HepG2 (cell line): ENCODE results near the gene PLEKHG4. TPM values are rescaled to one million over a fixed set of nuclear protein-coding genes. Genes with fewer than 3 reads are reported as not detected.

Experiments
- ERF ChIP-seq: IDR thresholded peaks from 2 replicates; pipeline ENCODE4 v1.6.1; 2018; ENCODE audit warnings: missing biosample characterization, missing genetic modification reagents
- FOXC1 ChIP-seq: sonication (generic); formaldehyde crosslinking; IDR thresholded peaks from 2 replicates; pipeline ENCODE4 v1.8.0; 2022; ENCODE audit warnings: mild to moderate bottlenecking, missing genetic modification reagents, borderline replicate concordance
- HOXA3 ChIP-seq: sonication (generic); formaldehyde crosslinking; IDR thresholded peaks from 2 replicates; pipeline ENCODE4 v1.5.0; 2020; ENCODE audit warnings: missing genetic modification reagents
- POGZ ChIP-seq: sonication (generic); formaldehyde crosslinking; IDR thresholded peaks from 2 replicates; pipeline ENCODE4 v1.4.0; 2020; ENCODE audit warnings: mild to moderate bottlenecking, missing genetic modification reagents
- ZFX ChIP-seq: sonication (generic); formaldehyde crosslinking; IDR thresholded peaks from 2 replicates; pipeline ENCODE4 v1.4.0; 2020; ENCODE audit warnings: mild to moderate bottlenecking, low read depth, missing genetic modification reagents, moderate library complexity
- ZMAT3 ChIP-seq: sonication (generic); formaldehyde crosslinking; conservative IDR thresholded peaks from 2 replicates; pipeline ENCODE4 v1.7.0; 2021; ENCODE audit warnings: missing genetic modification reagents
- ZMYM4 ChIP-seq: sonication (generic); formaldehyde crosslinking; IDR thresholded peaks from 2 replicates; pipeline ENCODE4 v1.8.1; 2023; ENCODE audit warnings: mild to moderate bottlenecking, missing genetic modification reagents
- ZNF331 ChIP-seq: sonication (generic); formaldehyde crosslinking; IDR thresholded peaks from 2 replicates; pipeline ENCODE4 v1.4.0; 2020; ENCODE audit warnings: missing genetic modification reagents
- ZNF367 ChIP-seq: sonication (generic); formaldehyde crosslinking; IDR thresholded peaks from 2 replicates; pipeline ENCODE4 v1.4.0; 2020; ENCODE audit warnings: missing genetic modification reagents, borderline replicate concordance
- ZNF563 ChIP-seq: sonication (generic); formaldehyde crosslinking; IDR thresholded peaks from 2 replicates; pipeline ENCODE4 v1.8.0; 2022; ENCODE audit warnings: mild to moderate bottlenecking, moderate library complexity, missing genetic modification reagents
- ZNF850 ChIP-seq: sonication (generic); formaldehyde crosslinking; conservative IDR thresholded peaks from 2 replicates; pipeline ENCODE4 v1.9.0; 2021; ENCODE audit warnings: mild to moderate bottlenecking, missing genetic modification reagents
- polyA plus RNA-seq, 8 experiments: library from polyadenylated mRNA; depleted of rRNA in 3 of 8; stranded (reverse) in 7 of 8; unstranded in 1 of 8; fragments of >200 nt; fragmentation: Illumina TruSeq in 4 of 8; extraction: Trizol in 4 of 8; gene quantifications; 2 replicates each; pipeline versions ENCODE4 v1.2.1 to v1.2.3, GENCODE V29; 2011 to 2016; ENCODE audit warnings: low read depth in 4 of 8, missing spikeins in 1 of 8, mixed read lengths in 1 of 8; ENCODE audit not compliant: insufficient read depth in 1 of 8
- total RNA-seq, 5 experiments: library from RNA; depleted of rRNA; stranded (reverse); fragments of >200 nt; fragmentation: Illumina TruSeq; extraction: Trizol; gene quantifications; 2 replicates each; pipeline ENCODE4 v1.2.3, GENCODE V29; 2016; ENCODE audit warnings: low read depth in 1 of 5
- TF ChIP-seq, protein P1 (sequence below): sonication (generic); formaldehyde crosslinking; IDR thresholded peaks from 2 replicates; pipeline ENCODE4 v1.4.0; 2020; ENCODE audit warnings: missing genetic modification reagents
- TF ChIP-seq, protein P2 (sequence below): sonication (generic); formaldehyde crosslinking; IDR thresholded peaks from 2 replicates; pipeline ENCODE4 v1.4.0; 2020; ENCODE audit warnings: missing genetic modification reagents, borderline replicate concordance
- TF ChIP-seq, protein P3 (sequence below): sonication (generic); formaldehyde crosslinking; IDR thresholded peaks from 2 replicates; pipeline ENCODE4 v1.4.0; 2020; ENCODE audit warnings: missing genetic modification reagents, borderline replicate concordance
- TF ChIP-seq, protein P4 (sequence below): sonication (generic); formaldehyde crosslinking; IDR thresholded peaks from 2 replicates; pipeline ENCODE4 v1.5.0; 2020; ENCODE audit warnings: mild to moderate bottlenecking, missing genetic modification reagents, moderate library complexity

The PLEKHG4 gene
- total and polyA plus RNA-seq, 2 of the 13 experiments (the other 11 are each of a cell fraction or from before 2014, with no cell fraction given) = 7.1 to 13.6 TPM

DNA sequence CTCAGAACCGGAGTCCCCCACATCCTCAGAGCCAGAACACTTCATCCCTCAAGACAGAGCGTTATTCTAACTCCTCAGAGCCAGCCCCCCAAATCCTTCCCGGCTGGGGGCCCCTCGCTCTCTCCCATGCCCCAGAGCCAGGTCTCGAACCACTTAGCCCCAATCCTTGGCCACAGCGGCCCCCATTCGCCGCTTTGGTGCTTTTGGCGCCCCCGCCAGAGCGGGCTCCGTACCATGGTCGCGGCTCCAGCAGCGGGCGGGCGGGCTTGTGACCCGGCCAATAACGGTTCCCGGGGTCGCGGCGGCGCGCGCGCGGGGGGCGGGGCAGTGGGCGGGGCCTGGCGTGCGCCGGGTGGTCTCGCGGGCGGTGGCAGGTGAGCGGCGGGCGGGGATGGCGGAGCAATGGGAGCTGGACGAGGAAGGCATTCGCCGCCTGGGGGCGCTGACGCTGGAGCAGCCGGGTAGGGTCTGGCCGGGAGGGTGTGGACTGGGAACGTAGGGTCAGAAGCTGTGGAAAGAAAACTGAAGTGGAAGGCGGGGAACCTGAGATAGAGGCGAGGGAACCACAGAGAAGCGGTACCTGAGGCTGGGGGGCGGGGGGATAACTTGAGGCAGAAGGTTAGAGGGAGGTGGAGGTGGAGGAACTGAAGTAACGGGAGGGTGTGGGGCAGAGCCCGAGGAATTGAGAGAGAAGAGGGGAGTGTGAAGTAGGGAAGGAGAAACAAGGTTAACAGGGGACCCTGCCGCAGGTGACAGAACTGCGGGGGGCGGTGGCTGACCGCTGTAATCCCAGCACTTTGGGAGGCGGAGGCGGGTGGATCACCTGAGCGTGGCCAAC is 47.4 kb downstream of the PLEKHG4 start, which contains the start of the genes KCTD19 and LRRC36 (continued):
- TF ChIP-seq, protein P1, sequence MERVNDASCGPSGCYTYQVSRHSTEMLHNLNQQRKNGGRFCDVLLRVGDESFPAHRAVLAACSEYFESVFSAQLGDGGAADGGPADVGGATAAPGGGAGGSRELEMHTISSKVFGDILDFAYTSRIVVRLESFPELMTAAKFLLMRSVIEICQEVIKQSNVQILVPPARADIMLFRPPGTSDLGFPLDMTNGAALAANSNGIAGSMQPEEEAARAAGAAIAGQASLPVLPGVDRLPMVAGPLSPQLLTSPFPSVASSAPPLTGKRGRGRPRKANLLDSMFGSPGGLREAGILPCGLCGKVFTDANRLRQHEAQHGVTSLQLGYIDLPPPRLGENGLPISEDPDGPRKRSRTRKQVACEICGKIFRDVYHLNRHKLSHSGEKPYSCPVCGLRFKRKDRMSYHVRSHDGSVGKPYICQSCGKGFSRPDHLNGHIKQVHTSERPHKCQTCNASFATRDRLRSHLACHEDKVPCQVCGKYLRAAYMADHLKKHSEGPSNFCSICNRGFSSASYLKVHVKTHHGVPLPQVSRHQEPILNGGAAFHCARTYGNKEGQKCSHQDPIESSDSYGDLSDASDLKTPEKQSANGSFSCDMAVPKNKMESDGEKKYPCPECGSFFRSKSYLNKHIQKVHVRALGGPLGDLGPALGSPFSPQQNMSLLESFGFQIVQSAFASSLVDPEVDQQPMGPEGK (CRISPR knock-in tag) = peak; percentile 85
- peak; percentile 30; the same call in 1 of the 2 replicates for TF ChIP-seq ZNF331
- TF ChIP-seq ZNF850 (CRISPR knock-in tag) = no peak
- peak; percentile 86 for TF ChIP-seq ZNF563 (CRISPR knock-in tag)
- 0 out of 2 replicates have a peak, but pooled peaks have one; percentile 40 for TF ChIP-seq ERF (CRISPR knock-in tag)
- TF ChIP-seq, protein P2, sequence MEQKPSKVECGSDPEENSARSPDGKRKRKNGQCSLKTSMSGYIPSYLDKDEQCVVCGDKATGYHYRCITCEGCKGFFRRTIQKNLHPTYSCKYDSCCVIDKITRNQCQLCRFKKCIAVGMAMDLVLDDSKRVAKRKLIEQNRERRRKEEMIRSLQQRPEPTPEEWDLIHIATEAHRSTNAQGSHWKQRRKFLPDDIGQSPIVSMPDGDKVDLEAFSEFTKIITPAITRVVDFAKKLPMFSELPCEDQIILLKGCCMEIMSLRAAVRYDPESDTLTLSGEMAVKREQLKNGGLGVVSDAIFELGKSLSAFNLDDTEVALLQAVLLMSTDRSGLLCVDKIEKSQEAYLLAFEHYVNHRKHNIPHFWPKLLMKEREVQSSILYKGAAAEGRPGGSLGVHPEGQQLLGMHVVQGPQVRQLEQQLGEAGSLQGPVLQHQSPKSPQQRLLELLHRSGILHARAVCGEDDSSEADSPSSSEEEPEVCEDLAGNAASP (CRISPR knock-in tag) = 0 out of 2 replicates have a peak, but pooled peaks have one; percentile 27
- 0 out of 2 replicates have a peak, but pooled peaks have one; percentile 67 for TF ChIP-seq POGZ (CRISPR knock-in tag)
- TF ChIP-seq ZNF367 (CRISPR knock-in tag) = 0 out of 2 replicates have a peak, but pooled peaks have one; percentile 37
- TF ChIP-seq, protein P3, sequence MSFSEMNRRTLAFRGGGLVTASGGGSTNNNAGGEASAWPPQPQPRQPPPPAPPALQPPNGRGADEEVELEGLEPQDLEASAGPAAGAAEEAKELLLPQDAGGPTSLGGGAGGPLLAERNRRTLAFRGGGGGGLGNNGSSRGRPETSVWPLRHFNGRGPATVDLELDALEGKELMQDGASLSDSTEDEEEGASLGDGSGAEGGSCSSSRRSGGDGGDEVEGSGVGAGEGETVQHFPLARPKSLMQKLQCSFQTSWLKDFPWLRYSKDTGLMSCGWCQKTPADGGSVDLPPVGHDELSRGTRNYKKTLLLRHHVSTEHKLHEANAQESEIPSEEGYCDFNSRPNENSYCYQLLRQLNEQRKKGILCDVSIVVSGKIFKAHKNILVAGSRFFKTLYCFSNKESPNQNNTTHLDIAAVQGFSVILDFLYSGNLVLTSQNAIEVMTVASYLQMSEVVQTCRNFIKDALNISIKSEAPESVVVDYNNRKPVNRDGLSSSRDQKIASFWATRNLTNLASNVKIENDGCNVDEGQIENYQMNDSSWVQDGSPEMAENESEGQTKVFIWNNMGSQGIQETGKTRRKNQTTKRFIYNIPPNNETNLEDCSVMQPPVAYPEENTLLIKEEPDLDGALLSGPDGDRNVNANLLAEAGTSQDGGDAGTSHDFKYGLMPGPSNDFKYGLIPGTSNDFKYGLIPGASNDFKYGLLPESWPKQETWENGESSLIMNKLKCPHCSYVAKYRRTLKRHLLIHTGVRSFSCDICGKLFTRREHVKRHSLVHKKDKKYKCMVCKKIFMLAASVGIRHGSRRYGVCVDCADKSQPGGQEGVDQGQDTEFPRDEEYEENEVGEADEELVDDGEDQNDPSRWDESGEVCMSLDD (CRISPR knock-in tag) = no peak
- 0 out of 2 replicates have a peak, but pooled peaks have one; percentile 53 for TF ChIP-seq FOXC1 (CRISPR knock-in tag)
- TF ChIP-seq, protein P4, sequence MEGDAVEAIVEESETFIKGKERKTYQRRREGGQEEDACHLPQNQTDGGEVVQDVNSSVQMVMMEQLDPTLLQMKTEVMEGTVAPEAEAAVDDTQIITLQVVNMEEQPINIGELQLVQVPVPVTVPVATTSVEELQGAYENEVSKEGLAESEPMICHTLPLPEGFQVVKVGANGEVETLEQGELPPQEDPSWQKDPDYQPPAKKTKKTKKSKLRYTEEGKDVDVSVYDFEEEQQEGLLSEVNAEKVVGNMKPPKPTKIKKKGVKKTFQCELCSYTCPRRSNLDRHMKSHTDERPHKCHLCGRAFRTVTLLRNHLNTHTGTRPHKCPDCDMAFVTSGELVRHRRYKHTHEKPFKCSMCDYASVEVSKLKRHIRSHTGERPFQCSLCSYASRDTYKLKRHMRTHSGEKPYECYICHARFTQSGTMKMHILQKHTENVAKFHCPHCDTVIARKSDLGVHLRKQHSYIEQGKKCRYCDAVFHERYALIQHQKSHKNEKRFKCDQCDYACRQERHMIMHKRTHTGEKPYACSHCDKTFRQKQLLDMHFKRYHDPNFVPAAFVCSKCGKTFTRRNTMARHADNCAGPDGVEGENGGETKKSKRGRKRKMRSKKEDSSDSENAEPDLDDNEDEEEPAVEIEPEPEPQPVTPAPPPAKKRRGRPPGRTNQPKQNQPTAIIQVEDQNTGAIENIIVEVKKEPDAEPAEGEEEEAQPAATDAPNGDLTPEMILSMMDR = peak; percentile 91
- 0 out of 2 replicates have a peak, but pooled peaks have one; percentile 34 for TF ChIP-seq ZMAT3 (CRISPR knock-in tag)
- TF ChIP-seq ZFX (CRISPR knock-in tag) = peak; percentile 29; the same call in 1 of the 2 replicates
- TF ChIP-seq ZMYM4 = peak; percentile 84
- peak; percentile 66; the same call in 1 of the 2 replicates for TF ChIP-seq HOXA3 (CRISPR knock-in tag)
